Neutrophil (primary cell): ENCODE results near the gene RUBCNL.

Experiments
- H3K27ac ChIP-seq: fragments of 200-600 bp; sonication (generic); 2 replicates; pipeline ENCODE4 v1.5.1; 2016; ENCODE audit warnings: mild to moderate bottlenecking, moderate library complexity
- H3K27me3 ChIP-seq: fragments of 200-600 bp; sonication (generic); 2 replicates; pipeline ENCODE4 v1.6.0; 2016; ENCODE audit warnings: mild to moderate bottlenecking
- H3K36me3 ChIP-seq: fragments of 200-600 bp; sonication (generic); 2 replicates; pipeline ENCODE4 v1.5.1; 2017
- H3K4me1 ChIP-seq, 2 experiments: fragments of 200-600 bp in 1 of 2; sonication (generic) in 1 of 2; 1 replicate in 1 of 2; 2 replicates in 1 of 2; pipeline versions ENCODE4 v1.5.1 to v1.6.1; 2013 to 2016; ENCODE audit warnings: low read depth in 1 of 2, low read length in 1 of 2, mild to moderate bottlenecking in 1 of 2, moderate library complexity in 1 of 2; ENCODE audit not compliant: control insufficient read depth in 1 of 2, insufficient read depth in 1 of 2
- H3K4me3 ChIP-seq, 2 experiments: fragments of 200-600 bp in 1 of 2; sonication (generic) in 1 of 2; 1 replicate in 1 of 2; 2 replicates in 1 of 2; pipeline ENCODE4 v1.5.1; 2013 to 2016; ENCODE audit warnings: low read depth in 1 of 2, low read length in 1 of 2, mild to moderate bottlenecking in 1 of 2, moderate library complexity in 1 of 2
- H3K9me3 ChIP-seq: fragments of 200-600 bp; sonication (generic); 2 replicates; pipeline ENCODE4 v1.5.1; 2016
- CTCF ChIP-seq: fragments of 200-600 bp; sonication (generic); IDR thresholded peaks from 2 replicates; pipeline ENCODE4 v1.5.1; 2016; ENCODE audit warnings: antibody characterized with exemption

RUBCNL gene

GRCh38 chr13:46340631-46341111 is 46.4 kb downstream of the RUBCNL start:
- no peak for TF ChIP-seq CTCF
- Histone ChIP-seq H3K9me3 (no peaks in the 10 kb centered on the region), H3K4me3 (no peak overlapping the region), H3K27me3 (no peaks in the 10 kb centered on the region), H3K27ac (peak overlapping the region; percentile 83), H3K36me3 (peaks cover 68% of the 10 kb centered on the region), H3K4me1 (peaks cover 39 to 41% of the 10 kb centered on the region in 2 experiments)

GRCh38 chr13:46340011-46340410 is 47.0 kb downstream of the RUBCNL start:
- H3K4me3 ChIP-seq, result no peak overlapping the region

GRCh38 chr13:46339035-46339666 is 47.9 kb downstream of the RUBCNL start:
- peaks cover 52% of the 10 kb centered on the region for H3K36me3 ChIP-seq
- no peak for TF ChIP-seq CTCF
- no peaks in the 10 kb centered on the region for H3K27me3 ChIP-seq
- H3K4me1 ChIP-seq, result peaks cover 39 to 41% of the 10 kb centered on the region in 2 experiments
- peak overlapping the region; percentile 28 to 35 for H3K4me3 ChIP-seq
- no peaks in the 10 kb centered on the region for H3K9me3 ChIP-seq
- peak overlapping the region; percentile 83 for H3K27ac ChIP-seq

More at GRCh38 chr13:46340011-46340410, 47.0 kb downstream of the RUBCNL start:
- H3K4me1 ChIP-seq, result peaks cover 39 to 41% of the 10 kb centered on the region in 2 experiments
- no peaks in the 10 kb centered on the region for H3K27me3 ChIP-seq
- no peak for TF ChIP-seq CTCF
- H3K36me3 ChIP-seq, result peaks cover 61% of the 10 kb centered on the region
- H3K27ac ChIP-seq, result peak overlapping the region; percentile 83
- no peaks in the 10 kb centered on the region for H3K9me3 ChIP-seq

GRCh38 chr13:46337700-46338099 is 49.4 kb downstream of the RUBCNL start:
- no peaks in the 10 kb centered on the region for H3K27me3 ChIP-seq
- H3K36me3 ChIP-seq, result peaks cover 38% of the 10 kb centered on the region
- H3K4me1 ChIP-seq, result peaks cover 45 to 49% of the 10 kb centered on the region in 2 experiments
- no peak for TF ChIP-seq CTCF
- no peak overlapping the region for H3K4me3 ChIP-seq
- no peaks in the 10 kb centered on the region for H3K9me3 ChIP-seq
- peak overlapping the region; percentile 1 for H3K27ac ChIP-seq

GRCh38 chr13:46334035-46334822 is 52.8 kb downstream of the RUBCNL start:
- Histone ChIP-seq H3K9me3 (no peaks in the 10 kb centered on the region), H3K4me1 (peaks cover 20 to 34% of the 10 kb centered on the region in 2 experiments), H3K27ac (no peak overlapping the region), H3K27me3 (no peaks in the 10 kb centered on the region), H3K4me3 (no peak overlapping the region), H3K36me3 (peaks cover 8% of the 10 kb centered on the region)
- no peak for TF ChIP-seq CTCF
